ENCODE measurements around the gene KRTAP1-1. TPM values are rescaled to one million over a fixed set of nuclear protein-coding genes. Genes with fewer than 3 reads are reported as not detected.
"Not testable (repeated sequence)": the region's sequence is repeated elsewhere in the genome, so short reads cannot be mapped to it uniquely, and the experiment has no call there.

Gene KRTAP1-1
- not detected in 2 replicates for total RNA-seq
- polyA plus RNA-seq: 0.25 and 0.64 TPM in 2 replicates
- polyA plus RNA-seq (2012): 0.25 and 0.65 TPM in 2 replicates
- polyA minus RNA-seq (ENCODE audit: low replicate concordance): not detected in 2 replicates

- H3K27me3 ChIP-seq (ENCODE audit: control insufficient read depth, insufficient read depth, low read length); H2AFZ ChIP-seq (ENCODE audit: low read length); H3K79me2 ChIP-seq (ENCODE audit: control insufficient read depth, insufficient read depth, low read length); H3K27ac ChIP-seq (ENCODE audit: insufficient read depth, low read length); H3K9ac ChIP-seq (ENCODE audit: insufficient read depth, low read length); DNase-seq (ENCODE audit: low read depth in 2 of 2); H4K20me1 ChIP-seq (ENCODE audit: control insufficient read depth, extremely low read depth, insufficient read depth, low read length); H3K4me2 ChIP-seq (ENCODE audit: extremely low read depth, insufficient read depth, low read length); H3K9me3 ChIP-seq (ENCODE audit: control insufficient read depth, insufficient read depth, low read depth, low read length); H3K4me1 ChIP-seq (ENCODE audit: control insufficient read depth, extremely low read depth, insufficient read depth, low read length); H3K4me3 ChIP-seq (replicated peaks in 1 of 4; ENCODE audit: control extremely low read depth in 1 of 4, insufficient read depth in 1 of 4, low read depth in 3 of 4, low read length in 4 of 4); H3K36me3 ChIP-seq (ENCODE audit: control insufficient read depth, insufficient read depth, low read length): not testable (repeated sequence)
- TF ChIP-seq CTCF (conservative IDR thresholded peaks at IDR 0.05 in 1 of 2, IDR thresholded peaks at IDR 0.05 in 1 of 2; ENCODE audit: low read depth in 1 of 2, low read length in 2 of 2): peak in 1 of 2 donors; percentile 3
Observed at GRCh38 chr17:41040783-41041571, at the start of gene KRTAP1-1. KRTAP1-1 (minus strand) TSS chr17:41041450; CDS start chr17:41041397, 53 bp downstream.

GRCh38 chr17:41088760-41089352 lies 47.6 kb upstream of the KRTAP1-1 start:
- H4K20me1 ChIP-seq (ENCODE audit: control insufficient read depth, extremely low read depth, insufficient read depth, low read length); H3K9me3 ChIP-seq (ENCODE audit: control insufficient read depth, insufficient read depth, low read depth, low read length); DNase-seq (ENCODE audit: low read depth in 2 of 2); H3K9ac ChIP-seq (ENCODE audit: insufficient read depth, low read length); H3K79me2 ChIP-seq (ENCODE audit: control insufficient read depth, insufficient read depth, low read length); H3K4me1 ChIP-seq (ENCODE audit: control insufficient read depth, extremely low read depth, insufficient read depth, low read length); H3K27ac ChIP-seq (ENCODE audit: insufficient read depth, low read length); H3K27me3 ChIP-seq (ENCODE audit: control insufficient read depth, insufficient read depth, low read length); H3K36me3 ChIP-seq (ENCODE audit: control insufficient read depth, insufficient read depth, low read length); H3K4me3 ChIP-seq (replicated peaks in 1 of 4; ENCODE audit: control extremely low read depth in 1 of 4, insufficient read depth in 1 of 4, low read depth in 3 of 4, low read length in 4 of 4); H2AFZ ChIP-seq (ENCODE audit: low read length); H3K4me2 ChIP-seq (ENCODE audit: extremely low read depth, insufficient read depth, low read length): not testable (repeated sequence)

- H3K27me3 ChIP-seq (ENCODE audit: control insufficient read depth, insufficient read depth, low read length); H3K4me2 ChIP-seq (ENCODE audit: extremely low read depth, insufficient read depth, low read length); H3K4me3 ChIP-seq (replicated peaks in 1 of 4; ENCODE audit: control extremely low read depth in 1 of 4, insufficient read depth in 1 of 4, low read depth in 3 of 4, low read length in 4 of 4); DNase-seq (ENCODE audit: low read depth in 2 of 2); H4K20me1 ChIP-seq (ENCODE audit: control insufficient read depth, extremely low read depth, insufficient read depth, low read length); H3K36me3 ChIP-seq (ENCODE audit: control insufficient read depth, insufficient read depth, low read length); H3K79me2 ChIP-seq (ENCODE audit: control insufficient read depth, insufficient read depth, low read length); H3K27ac ChIP-seq (ENCODE audit: insufficient read depth, low read length); H3K9me3 ChIP-seq (ENCODE audit: control insufficient read depth, insufficient read depth, low read depth, low read length); H3K9ac ChIP-seq (ENCODE audit: insufficient read depth, low read length); H2AFZ ChIP-seq (ENCODE audit: low read length); H3K4me1 ChIP-seq (ENCODE audit: control insufficient read depth, extremely low read depth, insufficient read depth, low read length): not testable (repeated sequence)
Observed at GRCh38 chr17:41084100-41084856, 43.0 kb upstream of the KRTAP1-1 start, which contains the start of gene KRTAP4-7. KRTAP4-7 (plus strand) TSS chr17:41084150; CDS start chr17:41084207, 57 bp downstream.

- H3K4me3 ChIP-seq (replicated peaks in 1 of 4; ENCODE audit: control extremely low read depth in 1 of 4, insufficient read depth in 1 of 4, low read depth in 3 of 4, low read length in 4 of 4); H3K4me2 ChIP-seq (ENCODE audit: extremely low read depth, insufficient read depth, low read length): not testable (repeated sequence)
- DNase-seq (ENCODE audit: low read depth in 2 of 2): peak in 1 of 2 donors; percentile 78
Observed at GRCh38 chr17:41083427-41083826, 42.2 kb upstream of the KRTAP1-1 start.

More at GRCh38 chr17:41083427-41083826, 42.2 kb upstream of the KRTAP1-1 start:
- H4K20me1 ChIP-seq (ENCODE audit: control insufficient read depth, extremely low read depth, insufficient read depth, low read length); H3K9me3 ChIP-seq (ENCODE audit: control insufficient read depth, insufficient read depth, low read depth, low read length); H3K27me3 ChIP-seq (ENCODE audit: control insufficient read depth, insufficient read depth, low read length); H3K36me3 ChIP-seq (ENCODE audit: control insufficient read depth, insufficient read depth, low read length); H3K9ac ChIP-seq (ENCODE audit: insufficient read depth, low read length); H2AFZ ChIP-seq (ENCODE audit: low read length); H3K79me2 ChIP-seq (ENCODE audit: control insufficient read depth, insufficient read depth, low read length); H3K4me1 ChIP-seq (ENCODE audit: control insufficient read depth, extremely low read depth, insufficient read depth, low read length); H3K27ac ChIP-seq (ENCODE audit: insufficient read depth, low read length): not testable (repeated sequence)
